OCI-M2 (cell line): ENCODE data around the gene HAND2.

ENCODE experiments used
- DNase-seq: peaks from one replicate; lab custom pipeline; 2025; ENCODE audit not compliant: unreplicated experiment; lab: John Stamatoyannopoulos, UW

The HAND2 gene

DNA sequence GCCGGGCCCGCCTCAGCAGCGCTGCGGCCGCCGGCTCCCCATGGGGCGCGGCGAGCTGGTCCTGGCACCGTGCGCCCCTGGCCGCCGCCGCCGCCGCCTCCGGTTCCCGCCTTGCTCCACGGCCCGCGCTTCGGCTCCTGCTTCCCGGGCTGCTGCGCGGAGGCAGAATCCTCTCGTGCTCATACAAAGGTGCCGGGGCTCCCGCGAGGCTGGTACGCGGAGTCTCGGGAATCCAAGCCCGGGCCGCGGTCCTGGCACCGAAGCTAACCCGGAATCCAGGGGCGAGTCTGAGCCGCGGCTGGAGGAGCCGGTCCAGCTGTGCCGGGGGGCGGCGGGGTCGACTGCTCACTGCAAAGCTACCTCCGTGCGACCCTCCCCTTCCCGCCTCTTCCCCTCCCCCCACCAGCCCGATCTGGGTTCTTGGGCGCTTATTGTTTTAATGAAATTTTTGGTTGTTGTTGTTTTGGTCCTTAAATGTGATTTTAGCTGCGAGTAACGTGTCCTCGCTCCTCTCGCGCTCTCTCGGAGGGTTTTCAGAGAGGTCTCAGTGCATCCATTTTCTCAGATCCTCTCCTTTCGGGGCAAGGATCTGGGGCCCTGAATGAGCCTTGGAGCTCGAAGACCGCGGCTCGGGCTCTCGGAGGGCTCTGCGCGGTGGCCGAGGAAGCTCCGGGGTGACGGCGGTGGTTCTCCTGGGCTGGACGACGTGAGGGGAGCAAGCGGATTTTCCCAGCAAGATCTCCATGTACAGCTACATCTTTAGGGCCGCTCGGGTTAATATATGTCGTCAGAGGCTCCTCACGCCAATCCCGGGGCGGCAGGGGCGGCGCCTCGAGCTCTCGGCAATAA, at the start of gene HAND2:
Gene HAND2, minus strand, starts transcription at position 753 of the 849 bp plus-strand sequence. CDS start 940 bp downstream, outside the sequence.
- no peak for DNase-seq

DNA sequence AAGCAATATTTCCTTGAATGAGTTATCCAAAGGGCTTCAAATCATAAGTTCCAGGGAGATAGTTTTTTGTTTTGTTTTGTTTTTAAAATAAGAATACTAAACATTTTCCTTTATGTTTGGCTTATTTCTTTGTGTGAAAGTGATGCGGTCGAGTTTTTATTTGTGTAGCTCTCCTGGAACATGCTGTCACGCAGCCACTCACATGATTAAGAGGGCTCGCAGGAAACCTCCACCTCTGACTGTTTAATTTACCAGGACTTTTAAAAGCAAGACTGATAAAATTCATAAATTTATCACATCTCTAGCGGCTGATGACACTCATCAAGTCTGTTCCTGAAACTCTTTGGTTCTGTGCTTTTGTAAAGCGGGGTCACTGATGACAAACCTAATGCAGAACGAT, 48.9 kb upstream of the HAND2 start:
- DNase-seq, result no peak

DNA sequence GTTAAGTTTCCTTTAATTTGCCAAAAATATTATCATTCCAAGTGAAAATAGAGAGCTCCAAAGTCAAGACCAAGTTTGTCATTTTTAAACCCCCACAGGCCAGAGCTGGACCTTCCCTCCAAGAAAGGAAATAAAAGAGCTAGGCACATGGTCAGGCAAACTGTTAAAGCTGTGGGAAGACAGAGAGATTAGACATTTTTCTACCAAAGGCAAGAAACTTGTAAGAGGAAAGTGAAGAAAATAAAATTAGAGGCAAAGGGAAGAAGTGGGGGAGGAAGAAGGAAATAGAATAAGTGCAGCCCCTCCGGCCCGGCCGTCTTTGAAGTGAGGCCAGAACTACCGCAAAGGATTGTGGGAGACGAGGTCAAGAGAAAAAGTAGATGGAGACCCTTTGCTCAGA, 47.9 kb upstream of the HAND2 start:
- no peak for DNase-seq

DNA sequence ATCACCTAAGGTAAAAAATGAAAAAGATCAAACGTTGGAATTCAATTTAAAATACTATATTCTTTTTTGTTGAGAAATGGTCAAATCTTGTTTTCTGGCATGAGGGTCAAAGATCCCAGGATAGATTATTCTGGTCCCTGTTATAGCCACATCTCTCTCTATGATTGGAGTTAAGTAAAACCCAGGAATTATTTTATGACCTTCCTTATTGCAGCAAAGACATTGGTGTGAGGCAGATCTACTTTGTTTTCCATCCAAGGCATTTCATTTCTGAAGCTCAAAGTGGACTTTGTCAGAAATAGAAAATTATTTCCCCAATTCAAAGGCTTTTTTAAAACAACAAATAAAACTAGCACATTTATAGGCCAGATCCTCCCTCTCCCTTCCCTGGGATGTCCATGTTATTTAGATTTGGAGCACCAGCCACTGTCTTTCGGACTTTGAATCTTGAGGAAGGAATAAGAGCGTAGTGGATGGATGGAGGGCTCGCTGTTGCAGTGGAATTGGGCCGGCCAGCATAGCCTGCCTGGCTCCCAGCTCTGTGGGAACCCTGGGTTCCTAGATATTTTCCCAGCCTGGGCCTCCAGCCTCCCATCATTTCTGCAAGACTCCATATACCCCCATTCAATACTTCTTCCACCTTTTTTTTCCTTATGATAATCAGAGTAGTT, 45.6 kb upstream of the HAND2 start:
- DNase-seq, result no peak

DNA sequence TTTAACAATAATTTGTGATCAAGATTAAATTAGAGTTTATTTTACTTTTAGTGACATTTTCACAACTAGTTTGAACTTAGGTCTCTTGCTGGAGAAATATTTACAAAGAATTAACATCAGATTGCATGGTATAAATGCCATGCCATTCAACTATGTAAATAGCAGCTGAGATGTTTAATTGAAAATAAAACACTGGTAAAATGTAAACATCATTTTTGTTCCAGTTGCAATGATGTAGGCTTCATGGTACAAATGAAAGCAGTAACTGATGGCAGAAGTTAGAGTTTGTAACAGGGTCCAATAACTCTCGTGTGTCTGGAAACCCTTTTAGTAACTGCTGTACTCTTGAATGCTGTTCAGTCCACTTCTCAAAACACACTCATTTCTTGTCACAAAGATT, 43.7 kb upstream of the HAND2 start:
- DNase-seq, result no peak

DNA sequence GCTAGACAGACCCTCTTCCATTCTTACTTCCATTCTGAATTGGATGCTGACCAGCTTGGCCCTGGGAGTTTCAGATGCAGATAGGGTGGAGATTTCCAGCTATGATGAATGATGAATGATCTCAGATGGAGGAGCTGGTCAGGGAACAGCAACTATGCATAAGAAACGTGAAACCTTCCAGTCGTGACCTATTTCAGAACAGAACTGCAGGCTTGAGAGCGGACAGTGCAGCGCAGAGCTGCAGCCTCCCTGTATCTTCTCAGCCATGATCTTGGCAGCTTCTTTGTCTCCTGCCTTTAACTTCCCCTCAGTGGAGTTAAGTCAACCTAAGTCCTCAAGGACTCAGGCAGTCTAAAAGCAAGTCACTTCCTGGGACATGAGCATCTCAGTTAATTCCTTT, 43.3 kb upstream of the HAND2 start:
- DNase-seq, result no peak

DNA sequence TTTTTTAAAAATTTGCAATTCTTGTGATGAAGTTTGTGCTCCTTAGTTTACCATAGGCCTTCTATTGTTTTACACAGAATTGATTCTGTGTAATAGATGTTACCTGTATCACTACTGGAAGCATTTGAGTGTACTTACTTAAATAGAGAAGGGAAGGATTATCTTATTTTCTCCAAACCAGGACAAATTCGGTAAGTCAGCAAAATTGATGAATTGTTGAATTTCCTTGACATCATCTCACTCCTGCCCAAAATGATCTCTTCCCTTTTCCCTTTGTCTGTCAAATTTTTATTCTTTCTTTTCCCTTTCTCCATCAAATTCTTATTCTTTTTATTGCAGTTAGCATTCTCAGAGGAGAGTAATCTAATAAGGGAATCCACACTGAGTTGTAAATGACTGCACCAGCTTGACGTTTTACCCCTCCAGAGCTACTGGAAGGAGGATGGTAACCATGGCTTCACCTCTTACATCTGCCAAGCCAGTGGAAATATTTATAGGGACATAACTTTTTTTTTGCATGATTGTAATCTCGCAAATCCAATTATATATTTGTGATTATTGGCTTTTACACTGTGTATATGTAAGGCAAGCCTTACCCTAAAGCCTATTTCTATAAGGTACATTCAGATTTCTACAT, 42.6 kb upstream of the HAND2 start:
- DNase-seq, result no peak

DNA sequence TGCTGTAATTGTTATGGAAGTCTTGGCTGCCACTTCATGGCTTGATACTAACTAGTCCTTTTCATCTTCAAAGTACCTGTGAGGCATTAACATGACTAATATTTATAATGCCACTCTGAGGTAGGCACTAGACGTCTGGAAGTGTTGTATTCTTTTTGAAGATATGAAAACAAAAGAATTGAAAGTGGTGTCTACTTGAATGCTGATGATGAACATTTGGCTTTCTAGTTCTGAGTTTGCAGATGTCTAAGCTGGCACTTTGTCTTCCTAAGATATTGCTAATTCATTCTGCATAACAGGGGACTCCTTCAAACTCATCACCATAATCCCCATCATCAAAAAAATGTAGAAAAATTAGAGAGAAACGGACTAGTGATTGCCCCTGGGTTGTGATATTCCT, 41.6 kb upstream of the HAND2 start:
- DNase-seq, result no peak

DNA sequence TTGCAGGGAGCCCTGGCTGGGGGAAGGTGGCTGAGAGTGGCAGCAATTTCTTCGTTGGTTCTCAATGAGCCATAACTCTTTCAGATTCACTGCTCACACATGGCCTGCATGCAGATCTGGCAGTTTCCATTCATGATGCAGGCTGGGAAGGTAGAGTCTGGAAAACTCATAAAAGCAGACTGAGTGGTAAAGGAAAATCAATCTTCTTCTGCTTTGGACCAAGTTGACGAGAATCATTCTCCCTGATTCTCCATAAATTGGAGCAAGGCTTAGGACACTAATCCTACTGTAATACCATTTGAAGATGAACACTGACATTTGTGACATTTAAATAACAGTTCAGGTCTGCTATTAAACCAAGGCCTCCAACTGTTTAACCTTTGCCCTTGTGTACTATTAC, 35.3 kb upstream of the HAND2 start:
- no peak for DNase-seq

DNA sequence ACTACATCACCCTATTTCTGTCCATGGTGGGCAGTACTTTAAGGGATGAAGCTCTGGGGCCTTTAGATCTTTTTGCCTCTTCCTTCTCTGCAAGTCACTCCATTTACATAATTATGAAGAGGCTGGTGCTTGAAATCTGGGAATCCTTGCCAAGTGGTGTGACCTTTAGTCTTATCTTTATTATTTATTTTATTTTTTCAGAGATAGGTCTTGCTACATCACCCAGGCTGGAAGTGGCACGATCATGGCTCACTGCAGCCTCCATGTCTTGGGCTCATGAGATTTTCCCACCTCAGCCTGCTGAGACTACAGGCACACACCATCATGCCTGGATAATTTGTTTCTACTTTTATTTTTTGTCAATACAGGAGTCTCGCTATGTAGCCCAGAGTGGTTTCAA, 34.4 kb upstream of the HAND2 start:
- no peak for DNase-seq

DNA sequence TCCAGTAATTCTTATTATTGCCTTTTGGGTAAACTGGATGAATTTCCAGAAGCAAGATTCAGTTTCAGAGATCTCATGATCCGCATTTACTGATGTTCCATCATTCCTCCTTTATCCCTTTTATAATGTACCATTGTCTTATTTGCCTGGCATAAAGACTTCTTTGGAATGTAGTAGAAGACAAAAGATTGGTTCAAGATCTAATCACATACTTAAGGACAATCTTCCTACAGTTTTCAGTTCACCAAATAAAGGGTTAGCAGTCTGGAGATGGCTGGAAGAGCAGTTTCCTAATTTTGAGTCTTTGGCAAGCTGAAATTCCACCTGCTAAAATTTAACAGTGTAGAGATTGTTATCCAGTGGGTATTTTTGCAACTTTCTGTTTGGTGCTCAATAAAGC, 30.9 kb upstream of the HAND2 start:
- DNase-seq, result no peak

DNA sequence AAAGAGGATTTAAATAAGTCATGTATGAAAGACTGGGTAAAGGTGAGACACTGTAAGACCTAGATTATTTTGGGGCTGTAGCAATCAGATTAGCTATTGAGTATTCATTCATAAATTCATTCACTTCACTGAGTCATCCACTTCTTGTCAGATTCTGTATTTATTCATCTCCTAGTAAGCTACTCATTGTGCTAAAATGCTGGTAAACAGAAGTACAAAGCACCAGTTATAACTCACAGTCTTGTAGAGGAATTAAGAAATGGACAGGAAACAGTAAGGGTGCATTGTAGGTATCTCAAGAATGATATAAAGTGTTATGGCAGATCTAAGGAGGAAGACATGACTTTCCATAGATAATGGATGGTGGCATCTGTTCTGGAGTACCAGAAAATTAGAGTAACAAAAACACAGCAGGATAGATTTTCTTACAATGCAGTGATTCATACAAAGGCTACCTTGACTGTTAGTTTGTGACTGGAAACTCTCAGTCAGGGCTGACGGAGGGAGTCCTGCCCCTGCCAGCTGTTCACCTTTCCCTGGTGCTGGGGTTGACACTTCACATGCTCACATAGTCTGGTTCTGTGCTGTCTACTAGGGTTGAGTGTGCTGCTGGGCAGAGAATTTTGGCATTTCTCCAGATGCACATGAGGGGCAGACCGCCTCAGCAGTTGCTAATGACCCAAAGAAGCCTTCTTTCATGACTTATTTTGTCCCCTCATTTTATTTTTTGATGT, 26.5 kb upstream of the HAND2 start:
- DNase-seq, result no peak

DNA sequence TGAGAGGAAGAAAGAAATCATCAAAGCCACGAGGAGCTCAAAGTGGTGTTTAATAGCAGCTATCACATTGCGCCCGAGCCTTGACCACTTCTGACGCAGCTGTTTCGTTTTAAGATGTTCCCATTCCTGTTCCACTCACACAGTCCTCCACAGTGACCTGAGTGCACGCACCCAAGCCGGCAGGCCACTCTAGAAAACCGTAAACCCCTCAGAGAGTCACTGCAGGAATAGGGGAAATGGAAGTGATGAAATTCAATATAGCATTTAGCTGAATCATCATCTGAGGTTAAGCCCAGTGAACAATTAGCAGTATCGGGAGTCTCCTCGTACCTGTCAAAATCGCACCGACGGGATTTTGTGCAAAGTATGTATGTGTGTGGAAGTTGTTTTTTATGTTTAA, 17.9 kb upstream of the HAND2 start:
- no peak for DNase-seq

DNA sequence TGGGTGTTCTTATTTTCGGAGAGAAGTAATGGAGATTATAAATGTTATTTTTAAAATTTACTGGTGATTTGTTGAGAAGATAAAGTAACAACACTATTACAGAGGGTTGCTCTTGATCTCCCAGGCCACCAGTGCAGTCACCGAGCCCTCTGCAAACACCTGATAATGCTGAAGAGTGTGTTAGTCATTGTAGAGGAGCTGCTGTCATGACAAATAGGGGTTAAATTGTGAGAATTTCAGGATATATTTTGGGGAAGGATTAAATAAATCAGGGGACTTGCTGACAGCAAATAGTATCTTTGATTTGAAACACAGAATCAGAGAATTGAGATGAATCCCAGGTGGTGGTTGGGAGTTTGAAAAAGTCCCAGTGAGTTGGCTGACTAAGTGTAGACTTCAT, 16.7 kb upstream of the HAND2 start:
- DNase-seq, result no peak

DNA sequence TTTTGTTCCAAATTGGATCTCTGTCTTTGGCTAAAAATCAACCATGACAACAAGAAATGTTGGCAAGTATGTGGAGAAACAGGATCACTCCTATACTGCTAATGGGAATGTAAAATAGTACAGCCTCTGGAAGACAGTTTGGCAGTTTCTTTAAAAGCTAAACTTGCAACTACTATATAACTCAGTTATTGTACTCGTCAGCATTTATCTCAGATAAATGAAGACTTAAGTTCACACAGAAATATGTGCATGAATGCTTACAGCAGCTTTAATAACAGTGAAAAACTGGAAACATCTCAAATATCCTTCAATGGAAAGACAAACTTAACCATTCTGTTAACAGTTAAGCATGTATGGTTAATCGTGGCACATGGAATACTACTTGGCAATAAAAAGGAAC, 15.4 kb upstream of the HAND2 start:
- no peak for DNase-seq

DNA sequence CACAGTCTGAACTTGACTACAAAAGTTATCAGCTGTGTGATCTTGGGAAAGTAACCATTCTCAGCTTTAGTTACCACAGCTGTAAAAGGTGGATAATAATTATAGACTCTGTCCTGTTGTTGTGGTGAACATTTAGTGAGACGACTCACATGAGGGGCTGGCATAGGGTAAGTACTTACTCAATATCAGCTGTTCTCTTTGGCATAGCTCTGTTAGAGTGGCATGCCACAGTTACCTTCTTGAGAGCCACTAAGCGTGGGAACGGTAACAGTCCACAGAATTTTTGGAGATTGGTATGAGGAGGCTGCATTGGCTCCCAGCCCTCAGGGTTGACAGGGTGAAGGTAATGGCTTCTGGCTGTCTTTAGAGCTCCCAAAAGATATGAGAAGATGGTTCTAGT, 13.2 kb upstream of the HAND2 start:
- no peak for DNase-seq

DNA sequence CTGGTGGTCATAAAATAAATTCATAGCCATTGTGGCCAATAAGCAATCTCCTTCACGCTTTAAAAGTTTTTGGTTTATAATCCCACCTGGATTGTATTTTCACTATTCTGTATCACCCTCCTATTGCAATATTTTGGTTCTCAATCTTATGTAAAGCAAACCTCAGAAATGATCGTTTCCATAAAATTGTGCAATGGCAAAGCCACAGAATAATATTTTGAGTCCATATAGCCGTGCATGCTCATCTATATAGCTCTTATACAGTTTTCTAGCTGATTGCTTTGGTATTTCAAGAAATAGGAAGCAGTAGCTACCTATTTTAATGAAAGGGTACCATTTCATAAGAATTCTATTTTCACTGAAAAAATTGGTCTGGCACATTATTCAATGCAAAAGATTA, 10.0 kb upstream of the HAND2 start:
- no peak for DNase-seq

DNA sequence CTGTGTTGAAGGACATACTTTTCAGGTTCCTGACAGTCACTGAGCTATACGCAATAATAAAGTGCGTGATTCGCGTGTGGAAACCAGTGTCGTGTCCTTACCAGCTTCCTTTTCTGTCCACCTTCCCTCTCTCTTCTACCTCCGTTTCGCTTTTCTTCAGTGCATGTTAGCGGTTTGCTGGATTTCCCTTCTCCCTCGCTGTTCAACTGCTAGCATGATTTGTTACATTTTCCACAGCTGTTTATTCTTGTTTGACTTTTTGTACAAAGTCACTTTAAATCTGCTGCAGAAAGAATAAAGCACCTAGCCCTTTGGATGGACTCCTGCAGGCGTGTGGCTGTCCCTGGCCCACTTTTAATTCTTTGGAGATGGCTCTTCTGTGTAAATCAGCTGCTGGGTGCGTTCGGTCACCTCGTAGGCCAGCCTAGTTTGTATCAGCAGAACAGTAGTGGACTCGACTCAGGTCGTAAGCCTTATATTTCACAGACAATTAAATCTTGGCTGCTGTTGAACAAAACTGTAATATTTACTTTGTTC, 8.9 kb upstream of the HAND2 start:
- no peak for DNase-seq

DNA sequence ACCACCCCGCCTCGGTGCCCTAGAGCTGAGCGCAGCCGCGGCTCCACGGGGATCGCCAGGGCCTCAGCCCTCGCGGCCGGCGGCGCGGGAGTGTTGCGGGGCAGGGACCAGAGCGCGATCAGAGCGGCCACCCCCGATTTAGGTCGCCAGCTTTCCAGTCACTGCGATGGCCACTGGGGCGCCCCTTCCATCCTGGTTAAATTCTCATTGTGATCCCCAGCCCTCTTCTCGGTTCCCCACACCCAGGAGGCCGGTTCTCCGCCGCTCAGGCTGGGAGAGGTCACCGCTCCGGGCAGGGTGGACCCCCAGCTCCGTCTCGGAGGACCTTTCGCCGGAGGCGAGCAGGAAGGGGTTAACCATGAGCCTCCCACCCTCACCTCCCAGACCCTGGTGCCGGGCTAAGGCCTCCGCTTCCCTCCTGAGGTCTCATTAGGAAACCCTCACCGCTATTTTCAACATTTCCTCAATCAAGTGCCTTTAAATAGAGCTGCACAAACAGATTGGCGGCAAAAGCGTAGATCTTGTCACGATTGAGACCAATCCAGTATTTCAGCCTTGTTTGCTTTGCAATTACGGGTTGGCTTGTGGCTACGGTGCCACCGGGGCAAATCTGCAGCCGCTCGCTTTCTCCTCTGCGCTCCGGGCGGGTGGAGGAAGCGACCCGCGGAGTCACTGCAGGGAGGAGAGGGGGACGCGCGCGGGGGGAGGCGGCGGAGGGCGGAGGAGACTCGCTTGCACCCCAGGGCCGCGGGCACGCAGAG, 8.3 kb upstream of the HAND2 start:
- DNase-seq, result no peak

DNA sequence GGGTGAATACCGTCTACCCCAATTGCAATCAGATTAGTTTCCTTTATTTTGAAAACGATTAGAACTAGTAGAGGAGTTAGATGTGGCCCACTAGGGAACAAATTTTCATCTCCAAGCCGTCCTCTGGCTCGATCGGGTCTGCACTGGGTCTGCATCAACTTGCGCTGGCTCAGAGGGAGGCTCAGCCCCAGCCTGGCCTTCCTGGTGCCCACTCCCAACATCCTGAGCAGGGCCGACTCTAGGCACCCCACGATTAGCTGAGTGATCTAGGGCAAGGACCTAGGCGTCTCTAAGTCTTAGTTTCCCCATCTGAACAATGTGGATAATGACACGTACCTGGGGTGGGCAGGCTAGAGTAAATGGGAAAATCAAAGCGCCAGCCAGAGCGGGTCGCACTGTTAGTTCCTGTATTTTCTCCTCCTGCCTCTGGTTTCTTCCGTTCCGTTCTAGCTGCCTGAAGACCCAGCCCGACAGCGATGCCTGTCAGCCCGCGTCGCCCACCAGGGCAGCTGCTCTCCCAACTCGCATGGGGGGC, 7.7 kb upstream of the HAND2 start:
- no peak for DNase-seq
